HT1080 (cell line): ENCODE data around the gene GABPB2. TPM values are rescaled to one million over a fixed set of nuclear protein-coding genes. Genes with fewer than 3 reads are reported as not detected.

ENCODE experiments used
- DNase-seq: peaks from one replicate; pipeline ENCODE4 v3.0.0-alpha.2; 2015; ENCODE audit warnings: low read depth
- small RNA-seq: library from RNA; depleted of rRNA; stranded (forward); fragments of <200 nt; gene quantifications from one replicate; pipeline ENCODE3, GENCODE V24; 2014
- total RNA-seq: library from RNA; depleted of rRNA; stranded (reverse); fragments of >200 nt; shearing (Covaris generic); gene quantifications from 2 replicates; pipeline ENCODE4 v1.2.3, GENCODE V29; 2014; rRNA removed

The GABPB2 gene
- total RNA-seq, 1 experiment from 2014 or later = 5.5 TPM

GRCh38 chr1:151164732-151165280 lies 94.2 kb downstream of the GABPB2 start:
- no peak for DNase-seq

- peak; percentile 17 for DNase-seq
Measured at GRCh38 chr1:151165281-151165737, 94.7 kb downstream of the GABPB2 start.

- peak; percentile 97 for DNase-seq
Measured at GRCh38 chr1:151165738-151166504, 95.4 kb downstream of the GABPB2 start, which contains the start of the genes LYSMD1 and SCNM1. LYSMD1 (minus strand) TSS chr1:151165902; CDS start chr1:151165258, 644 bp downstream. SCNM1 (plus strand) TSS chr1:151166144; CDS start chr1:151166153, 9 bp downstream.

- peak; percentile 74 for DNase-seq
Measured at GRCh38 chr1:151166505-151166956, 96.0 kb downstream of the GABPB2 start.

GRCh38 chr1:151167116-151167515 lies 96.6 kb downstream of the GABPB2 start:
- no peak for DNase-seq

GRCh38 chr1:151171190-151171589 lies 100.6 kb downstream of the GABPB2 start:
- no peak for DNase-seq

Small RNA genes within 50 kb of the gene (small RNA-seq; reads per million reads assigned to genes)
- not detected for gene RNU6-884P

Other genes starting within 250 kb of the GABPB2 start
- 10.7 and 12.9 TPM in 2 replicates for gene ARNT, start 194.2 kb upstream of the GABPB2 start, total RNA-seq
- gene CTXND2, start 183.6 kb upstream of the GABPB2 start, total RNA-seq = not detected in 2 replicates
- gene SETDB1, start 144.4 kb upstream of the GABPB2 start, total RNA-seq = 24.0 and 25.3 TPM in 2 replicates
- gene CERS2, start 95.9 kb upstream of the GABPB2 start, total RNA-seq = 145 and 152 TPM in 2 replicates
- 0.55 and 0.63 TPM in 2 replicates for gene ANXA9, start 88.5 kb upstream of the GABPB2 start, total RNA-seq
- gene MINDY1, start 63.9 kb upstream of the GABPB2 start, total RNA-seq = 12.5 and 15.4 TPM in 2 replicates
- gene PRUNE1, start 62.3 kb upstream of the GABPB2 start, total RNA-seq = 6.1 and 11.9 TPM in 2 replicates
- gene BNIPL, start 34.2 kb upstream of the GABPB2 start, total RNA-seq = 0.10 TPM in 1 of 2 replicates, not detected in the other
- 2.9 and 5.4 TPM in 2 replicates for gene C1orf56, start 23.0 kb upstream of the GABPB2 start, total RNA-seq
- gene CDC42SE1, start 11.1 kb upstream of the GABPB2 start, total RNA-seq = 66.5 and 67.1 TPM in 2 replicates
- gene MLLT11, start 10.4 kb upstream of the GABPB2 start, total RNA-seq = 8.8 and 9.8 TPM in 2 replicates
- 0.80 and 1.5 TPM in 2 replicates for gene SEMA6C, start 75.9 kb downstream of the GABPB2 start, total RNA-seq
- not detected in 2 replicates for gene TNFAIP8L2, start 85.9 kb downstream of the GABPB2 start, total RNA-seq
- gene LYSMD1, start 95.1 kb downstream of the GABPB2 start, total RNA-seq = 8.6 and 9.4 TPM in 2 replicates
- 60.9 and 69.6 TPM in 2 replicates for gene SCNM1, start 95.4 kb downstream of the GABPB2 start, total RNA-seq
- 0.27 and 0.87 TPM in 2 replicates for gene TMOD4, start 105.2 kb downstream of the GABPB2 start, total RNA-seq
- 52.9 and 59.3 TPM in 2 replicates for gene VPS72, start 119.4 kb downstream of the GABPB2 start, total RNA-seq
- gene PIP5K1A, start 127.8 kb downstream of the GABPB2 start, total RNA-seq = 40.7 and 49.6 TPM in 2 replicates
- gene PSMD4, start 184.0 kb downstream of the GABPB2 start, total RNA-seq = 233 and 234 TPM in 2 replicates
- gene ZNF687, start 211.5 kb downstream of the GABPB2 start, total RNA-seq = 17.6 and 22.2 TPM in 2 replicates